GM12865 (cell line): ENCODE results near the gene GALNT17.

Experiments
- DNase-seq: peaks from one replicate; pipeline ENCODE4 v3.0.0; 2010; ENCODE audit warnings: low read depth
- H3K4me3 ChIP-seq: 2 replicates; pipeline ENCODE4 v1.5.1; 2011; ENCODE audit warnings: mild to moderate bottlenecking, low read depth, low read length, control low read depth
- CTCF ChIP-seq: IDR thresholded peaks from 2 replicates; pipeline ENCODE4 v1.5.1; 2011; ENCODE audit warnings: low read length, control low read depth, low read depth, inconsistent platforms; ENCODE audit not compliant: insufficient read depth; ENCODE audit errors: missing control alignments

The GALNT17 gene

GRCh38 chr7:71470830-71471229 is 338.9 kb downstream of the GALNT17 start:
- no peak for DNase-seq
- H3K4me3 ChIP-seq, result no peak overlapping the region

GRCh38 chr7:71472962-71473361 is 341.0 kb downstream of the GALNT17 start:
- no peak for DNase-seq
- H3K4me3 ChIP-seq, result no peak overlapping the region
- no peak for TF ChIP-seq CTCF

More at GRCh38 chr7:71470830-71471229, 338.9 kb downstream of the GALNT17 start:
- no peak for TF ChIP-seq CTCF

- no peak for DNase-seq
- no peak overlapping the region for H3K4me3 ChIP-seq
- TF ChIP-seq CTCF, result no peak
Observed at GRCh38 chr7:71473366-71473967, 341.5 kb downstream of the GALNT17 start.

GRCh38 chr7:71477441-71477840 is 345.5 kb downstream of the GALNT17 start:
- H3K4me3 ChIP-seq, result no peak overlapping the region
- DNase-seq, result no peak
- no peak for TF ChIP-seq CTCF

- DNase-seq, result no peak
- no peak for TF ChIP-seq CTCF
- no peak overlapping the region for H3K4me3 ChIP-seq
Observed at GRCh38 chr7:71479231-71479630, 347.3 kb downstream of the GALNT17 start.

- no peak for TF ChIP-seq CTCF
- H3K4me3 ChIP-seq, result no peak overlapping the region
- no peak for DNase-seq
Observed at GRCh38 chr7:71480791-71481190, 348.8 kb downstream of the GALNT17 start.

- TF ChIP-seq CTCF, result no peak
- no peak overlapping the region for H3K4me3 ChIP-seq
- DNase-seq, result no peak
Observed at GRCh38 chr7:71482284-71482683, 350.3 kb downstream of the GALNT17 start.
